SK-N-MC (cell line): ENCODE measurements around the gene NT5DC1.

ENCODE experiments used
- EZH2 ChIP-seq: fragments of 200-600 bp; sonication (generic); IDR thresholded peaks from one replicate; pipeline ENCODE4 v1.6.1; 2017; ENCODE audit warnings: antibody characterized with exemption
- POLR2AphosphoS5 ChIP-seq: IDR thresholded peaks from 2 replicates; pipeline ENCODE4 v1.6.1; 2012; ENCODE audit warnings: mild to moderate bottlenecking, low read depth, low read length, borderline replicate concordance

DNA sequence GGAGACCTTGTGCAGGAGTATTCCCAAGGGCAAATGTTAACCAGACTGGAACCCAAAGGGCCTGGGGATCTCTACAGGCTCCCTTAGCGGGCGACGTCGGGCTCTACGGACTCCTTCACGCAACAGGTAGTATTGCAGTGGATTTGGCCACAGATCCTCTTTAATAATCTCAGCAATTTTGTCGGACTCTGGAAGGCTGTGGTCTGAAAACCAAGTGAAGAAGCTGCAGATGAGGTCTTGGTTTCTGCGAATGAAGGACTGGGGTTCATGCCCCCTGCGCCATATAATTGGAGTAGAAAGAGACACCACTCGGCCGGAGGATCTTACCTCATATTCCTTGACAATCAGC is 177.8 kb downstream of the NT5DC1 start:
- TF ChIP-seq POLR2AphosphoS5 (no peak), EZH2 (no peak)
